Neural cell (in vitro differentiated cells): ENCODE results near the gene HEBP2. TPM values are rescaled to one million over a fixed set of nuclear protein-coding genes. Genes with fewer than 3 reads are reported as not detected.

ENCODE experiments used
- H2AFZ ChIP-seq: fragments of 200-600, 300-800 bp; sonication (generic), shearing (Covaris generic); 2 replicates; pipeline ENCODE4 v1.6.0; 2014; ENCODE audit warnings: low read depth, mild to moderate bottlenecking, antibody characterized with exemption, low read length, moderate library complexity
- H3F3A ChIP-seq: fragments of 200-600 bp; shearing (Covaris generic); 2 replicates; pipeline ENCODE4 v1.6.1; 2016; ENCODE audit warnings: mild to moderate bottlenecking, moderate library complexity, mixed read lengths, antibody characterized with exemption, low read length; ENCODE audit not compliant: insufficient read depth, poor library complexity, severe bottlenecking
- H3K27ac ChIP-seq: fragments of 200-600, 300-800 bp; sonication (generic), shearing (Covaris generic); 2 replicates; pipeline ENCODE4 v1.5.1; 2014; ENCODE audit warnings: mild to moderate bottlenecking, low read length, moderate library complexity
- H3K27me3 ChIP-seq: fragments of 300-800, 200-600 bp; sonication (generic), shearing (Covaris generic); 2 replicates; pipeline ENCODE4 v1.6.0; 2014; ENCODE audit warnings: mild to moderate bottlenecking, low read depth, low read length, moderate library complexity; ENCODE audit not compliant: insufficient read depth
- H3K36me3 ChIP-seq: fragments of 300-800, 200-600 bp; sonication (generic), shearing (Covaris generic); 2 replicates; pipeline ENCODE4 v1.5.1; 2014; ENCODE audit warnings: mild to moderate bottlenecking, antibody characterized with exemption, low read length, moderate library complexity; ENCODE audit not compliant: insufficient read depth
- H3K4me2 ChIP-seq: fragments of 300-800, 200-600 bp; sonication (generic), shearing (Covaris generic); 2 replicates; pipeline ENCODE4 v1.6.0; 2014; ENCODE audit warnings: mild to moderate bottlenecking, low read length
- H3K4me3 ChIP-seq: fragments of 300-800, 200-600 bp; sonication (generic), shearing (Covaris generic); 2 replicates; pipeline ENCODE4 v1.5.1; 2014; ENCODE audit warnings: mild to moderate bottlenecking, low read length, moderate library complexity
- H3K79me2 ChIP-seq: fragments of 200-600 bp; shearing (Covaris generic); replicated peaks from 2 replicates; pipeline ENCODE4 v1.6.0; 2014; ENCODE audit warnings: mild to moderate bottlenecking, low read length, moderate library complexity; ENCODE audit not compliant: insufficient read depth
- H3K9ac ChIP-seq: fragments of 300-800, 200-600 bp; sonication (generic), shearing (Covaris generic); 2 replicates; pipeline ENCODE4 v1.6.1; 2016; ENCODE audit warnings: mild to moderate bottlenecking, low read length, mixed read lengths
- H3K9me2 ChIP-seq: fragments of 200-600 bp; shearing (Covaris generic); 2 replicates; pipeline ENCODE4 v1.6.1; 2016; ENCODE audit warnings: mild to moderate bottlenecking, low read length, mixed read lengths; ENCODE audit not compliant: insufficient read depth
- H3K9me3 ChIP-seq: fragments of 200-600, 300-800 bp; sonication (generic), shearing (Covaris generic); 2 replicates; pipeline ENCODE4 v1.6.1; 2016; ENCODE audit warnings: mild to moderate bottlenecking, mixed run types, low read length, moderate library complexity, mixed read lengths
- H4K20me1 ChIP-seq: fragments of 200-600 bp; shearing (Covaris generic); 2 replicates; pipeline ENCODE4 v1.6.1; 2016; ENCODE audit warnings: mild to moderate bottlenecking, mixed run types; ENCODE audit not compliant: insufficient read depth
- EP300 ChIP-seq: fragments of 450-650 bp; conservative IDR thresholded peaks from 2 replicates; pipeline ENCODE4 v1.6.1; 2014; ENCODE audit warnings: antibody characterized with exemption, mild to moderate bottlenecking, moderate library complexity; ENCODE audit not compliant: poor library complexity, severe bottlenecking
- EZH2 ChIP-seq: fragments of 200-600, 300-800 bp; shearing (Covaris generic), sonication (generic); IDR thresholded peaks from 2 replicates; pipeline ENCODE4 v1.6.1; 2014; ENCODE audit warnings: antibody characterized with exemption, low read length, borderline replicate concordance, mild to moderate bottlenecking; ENCODE audit not compliant: insufficient read depth, poor library complexity, severe bottlenecking
- MXI1 ChIP-seq: fragments of 450-650 bp; conservative IDR thresholded peaks from 2 replicates; pipeline ENCODE4 v1.6.1; 2014; ENCODE audit warnings: antibody characterized with exemption, mild to moderate bottlenecking; ENCODE audit not compliant: poor library complexity, severe bottlenecking
- POLR2AphosphoS5 ChIP-seq: IDR thresholded peaks from 2 replicates; pipeline ENCODE4 v1.6.1; 2012
- RAD21 ChIP-seq: fragments of 450-650 bp; conservative IDR thresholded peaks from 2 replicates; pipeline ENCODE4 v1.6.1; 2014; ENCODE audit warnings: antibody characterized with exemption, mild to moderate bottlenecking, moderate library complexity
- SMC3 ChIP-seq: fragments of 450-650 bp; conservative IDR thresholded peaks from 2 replicates; pipeline ENCODE4 v1.6.1; 2014; ENCODE audit warnings: antibody characterized with exemption, mild to moderate bottlenecking, moderate library complexity; ENCODE audit not compliant: poor library complexity
- TAF1 ChIP-seq: IDR thresholded peaks from 2 replicates; pipeline ENCODE4 v1.6.1; 2012; ENCODE audit warnings: low read depth
- polyA plus RNA-seq: library from polyadenylated mRNA; depleted of rRNA; stranded (reverse); fragments of >200 nt; gene quantifications from 2 replicates; pipeline ENCODE4 v1.2.3, GENCODE V29; 2014
- TF ChIP-seq, protein P1 (sequence below): IDR thresholded peaks from 2 replicates; pipeline ENCODE4 v1.6.1; 2012; ENCODE audit warnings: borderline replicate concordance
- TF ChIP-seq, protein P2 (sequence below): fragments of 450-650 bp; IDR thresholded peaks from 2 replicates; pipeline ENCODE4 v1.5.1; 2014; ENCODE audit warnings: antibody characterized with exemption, mild to moderate bottlenecking, moderate library complexity; ENCODE audit not compliant: poor library complexity, severe bottlenecking

The HEBP2 gene
- polyA plus RNA-seq, 1 donor from 2014 or later = 3.0 TPM

DNA sequence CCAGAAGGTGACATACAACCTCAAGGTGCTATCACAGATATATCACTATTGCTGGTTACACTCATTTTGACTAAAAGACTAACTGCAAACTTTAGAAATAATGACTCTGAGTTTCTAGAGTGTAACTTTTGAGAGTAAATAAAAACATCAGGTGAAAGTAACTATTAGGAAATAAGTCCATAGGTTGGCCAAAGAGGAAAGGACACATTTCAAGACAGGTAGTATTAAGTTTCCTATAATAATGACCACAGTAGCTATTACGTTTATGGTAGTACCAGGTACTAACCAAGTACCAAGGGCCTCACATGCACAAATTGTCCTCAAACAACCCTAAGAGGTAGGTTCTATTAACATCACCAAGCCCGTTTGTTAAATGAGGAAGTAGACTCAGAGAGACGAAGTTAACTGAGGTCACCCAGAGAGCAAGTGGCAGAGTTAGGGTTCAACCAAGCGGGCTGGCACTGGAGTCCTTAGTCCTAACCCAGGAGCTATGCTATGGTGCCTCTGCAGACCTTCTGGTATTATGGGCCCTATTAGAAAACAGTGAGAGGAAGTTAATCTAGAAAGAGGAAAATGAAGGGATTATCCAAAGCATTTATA lies 36.8 kb downstream of the HEBP2 start:
- H3K36me3 ChIP-seq = no peaks in the 10 kb centered on the region
- H3K4me3 ChIP-seq = no peak overlapping the region
- no peaks in the 10 kb centered on the region for H3K79me2 ChIP-seq
- H3K9ac ChIP-seq = no peak overlapping the region
- H3K27ac ChIP-seq = no peak overlapping the region
- no peaks in the 10 kb centered on the region for H3K9me2 ChIP-seq
- no peaks in the 10 kb centered on the region for H3K27me3 ChIP-seq
- H2AFZ ChIP-seq = no peak overlapping the region
- no peak overlapping the region for H3K4me2 ChIP-seq
- H3K9me3 ChIP-seq = no peaks in the 10 kb centered on the region
- no peaks in the 10 kb centered on the region for H3F3A ChIP-seq
- H4K20me1 ChIP-seq = no peaks in the 10 kb centered on the region
- no peak for TF ChIP-seq RAD21
- TF ChIP-seq, protein P1, sequence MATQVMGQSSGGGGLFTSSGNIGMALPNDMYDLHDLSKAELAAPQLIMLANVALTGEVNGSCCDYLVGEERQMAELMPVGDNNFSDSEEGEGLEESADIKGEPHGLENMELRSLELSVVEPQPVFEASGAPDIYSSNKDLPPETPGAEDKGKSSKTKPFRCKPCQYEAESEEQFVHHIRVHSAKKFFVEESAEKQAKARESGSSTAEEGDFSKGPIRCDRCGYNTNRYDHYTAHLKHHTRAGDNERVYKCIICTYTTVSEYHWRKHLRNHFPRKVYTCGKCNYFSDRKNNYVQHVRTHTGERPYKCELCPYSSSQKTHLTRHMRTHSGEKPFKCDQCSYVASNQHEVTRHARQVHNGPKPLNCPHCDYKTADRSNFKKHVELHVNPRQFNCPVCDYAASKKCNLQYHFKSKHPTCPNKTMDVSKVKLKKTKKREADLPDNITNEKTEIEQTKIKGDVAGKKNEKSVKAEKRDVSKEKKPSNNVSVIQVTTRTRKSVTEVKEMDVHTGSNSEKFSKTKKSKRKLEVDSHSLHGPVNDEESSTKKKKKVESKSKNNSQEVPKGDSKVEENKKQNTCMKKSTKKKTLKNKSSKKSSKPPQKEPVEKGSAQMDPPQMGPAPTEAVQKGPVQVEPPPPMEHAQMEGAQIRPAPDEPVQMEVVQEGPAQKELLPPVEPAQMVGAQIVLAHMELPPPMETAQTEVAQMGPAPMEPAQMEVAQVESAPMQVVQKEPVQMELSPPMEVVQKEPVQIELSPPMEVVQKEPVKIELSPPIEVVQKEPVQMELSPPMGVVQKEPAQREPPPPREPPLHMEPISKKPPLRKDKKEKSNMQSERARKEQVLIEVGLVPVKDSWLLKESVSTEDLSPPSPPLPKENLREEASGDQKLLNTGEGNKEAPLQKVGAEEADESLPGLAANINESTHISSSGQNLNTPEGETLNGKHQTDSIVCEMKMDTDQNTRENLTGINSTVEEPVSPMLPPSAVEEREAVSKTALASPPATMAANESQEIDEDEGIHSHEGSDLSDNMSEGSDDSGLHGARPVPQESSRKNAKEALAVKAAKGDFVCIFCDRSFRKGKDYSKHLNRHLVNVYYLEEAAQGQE = no peak
- TF ChIP-seq TAF1 = no peak
- no peak for TF ChIP-seq POLR2AphosphoS5
- TF ChIP-seq, protein P2, sequence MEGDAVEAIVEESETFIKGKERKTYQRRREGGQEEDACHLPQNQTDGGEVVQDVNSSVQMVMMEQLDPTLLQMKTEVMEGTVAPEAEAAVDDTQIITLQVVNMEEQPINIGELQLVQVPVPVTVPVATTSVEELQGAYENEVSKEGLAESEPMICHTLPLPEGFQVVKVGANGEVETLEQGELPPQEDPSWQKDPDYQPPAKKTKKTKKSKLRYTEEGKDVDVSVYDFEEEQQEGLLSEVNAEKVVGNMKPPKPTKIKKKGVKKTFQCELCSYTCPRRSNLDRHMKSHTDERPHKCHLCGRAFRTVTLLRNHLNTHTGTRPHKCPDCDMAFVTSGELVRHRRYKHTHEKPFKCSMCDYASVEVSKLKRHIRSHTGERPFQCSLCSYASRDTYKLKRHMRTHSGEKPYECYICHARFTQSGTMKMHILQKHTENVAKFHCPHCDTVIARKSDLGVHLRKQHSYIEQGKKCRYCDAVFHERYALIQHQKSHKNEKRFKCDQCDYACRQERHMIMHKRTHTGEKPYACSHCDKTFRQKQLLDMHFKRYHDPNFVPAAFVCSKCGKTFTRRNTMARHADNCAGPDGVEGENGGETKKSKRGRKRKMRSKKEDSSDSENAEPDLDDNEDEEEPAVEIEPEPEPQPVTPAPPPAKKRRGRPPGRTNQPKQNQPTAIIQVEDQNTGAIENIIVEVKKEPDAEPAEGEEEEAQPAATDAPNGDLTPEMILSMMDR = no peak
- no peak for TF ChIP-seq SMC3
- TF ChIP-seq EZH2 = no peak
- no peak for TF ChIP-seq MXI1
- TF ChIP-seq EP300 = no peak

DNA sequence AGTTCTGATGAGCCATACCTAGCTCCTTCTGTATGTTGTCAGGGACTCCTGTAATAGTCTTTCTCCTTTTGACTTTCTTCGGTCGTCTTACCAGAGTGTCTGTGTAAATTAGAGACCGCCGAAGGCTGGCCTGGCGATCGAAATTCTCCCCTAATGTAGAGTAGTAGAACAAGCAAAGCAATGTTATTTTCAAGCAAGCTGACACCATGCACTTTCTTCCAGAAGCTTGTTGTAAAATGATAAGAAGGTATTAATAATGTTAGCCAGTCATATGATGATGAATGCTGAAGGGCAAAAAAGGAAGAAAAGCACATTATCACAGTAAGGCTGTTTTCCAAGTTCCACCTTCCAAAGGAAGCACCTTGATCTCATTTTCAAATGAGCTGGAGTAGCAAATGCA lies 37.9 kb downstream of the HEBP2 start:
- TF ChIP-seq POLR2AphosphoS5 = no peak
- TF ChIP-seq, protein P2 = no peak
- H3K79me2 ChIP-seq = no peaks in the 10 kb centered on the region
- H3K27ac ChIP-seq = no peak overlapping the region
- no peak overlapping the region for H3K4me2 ChIP-seq
- H3K9ac ChIP-seq = no peak overlapping the region
- H4K20me1 ChIP-seq = no peaks in the 10 kb centered on the region
- no peak overlapping the region for H2AFZ ChIP-seq
- no peaks in the 10 kb centered on the region for H3F3A ChIP-seq
- no peaks in the 10 kb centered on the region for H3K27me3 ChIP-seq
- no peaks in the 10 kb centered on the region for H3K9me2 ChIP-seq
- no peak overlapping the region for H3K4me3 ChIP-seq
- H3K36me3 ChIP-seq = no peaks in the 10 kb centered on the region
- no peaks in the 10 kb centered on the region for H3K9me3 ChIP-seq
